ELF-1 (cell line): Measurements from ENCODE around the gene PSG11.
"Not testable (repeated sequence)": the region's sequence is repeated elsewhere in the genome, so short reads cannot be mapped to it uniquely, and the experiment has no call there.

ENCODE experiments used
- DNase-seq: peaks from one replicate; pipeline ENCODE4 v3.0.0-alpha.2; 2016; ENCODE audit warnings: low read depth, low spot score

The PSG11 gene

DNA sequence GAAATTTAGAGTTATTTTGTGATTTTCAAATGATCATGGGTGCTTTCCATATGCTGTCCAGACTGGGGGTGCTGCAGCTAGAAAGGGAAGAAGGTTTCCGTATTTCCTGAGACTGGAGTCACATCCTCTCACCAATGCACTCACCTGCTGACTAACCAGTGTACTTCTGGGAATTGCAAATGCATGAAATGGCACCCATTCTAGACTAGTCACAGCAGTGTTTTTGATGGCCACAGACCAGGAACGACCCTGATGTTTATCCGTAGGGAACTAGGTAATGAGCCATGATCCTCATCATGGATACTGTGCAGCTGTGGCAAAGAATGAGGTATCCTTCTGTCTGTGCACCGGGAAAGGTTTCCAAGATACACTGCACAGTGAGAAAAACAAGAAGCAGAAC lies 37.1 kb downstream of the PSG11 start:
- DNase-seq, result not testable (repeated sequence)

- DNase-seq, result not testable (repeated sequence)
Observed at GRCh38 chr19:42988206-42988605, 38.1 kb downstream of the PSG11 start.

DNA sequence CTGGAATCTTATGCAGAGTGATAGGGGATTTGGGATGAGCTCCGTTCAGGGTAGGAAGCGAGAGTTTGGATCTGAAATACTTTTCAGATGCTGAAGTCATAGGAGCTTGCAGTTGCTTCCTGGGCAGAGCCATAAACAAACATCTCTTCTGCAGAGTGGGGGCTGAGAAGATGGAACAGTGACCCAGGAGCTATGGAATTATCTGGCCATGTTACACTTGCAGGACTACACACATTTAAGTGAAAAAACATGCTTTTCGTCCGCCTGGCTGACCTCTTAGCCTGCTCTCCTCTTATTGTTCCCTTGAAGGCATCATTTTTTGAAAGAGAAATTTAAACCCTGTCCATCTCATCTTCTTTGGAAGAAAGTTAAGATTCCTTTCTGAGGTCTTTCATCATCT lies 40.7 kb downstream of the PSG11 start:
- no peak for DNase-seq

DNA sequence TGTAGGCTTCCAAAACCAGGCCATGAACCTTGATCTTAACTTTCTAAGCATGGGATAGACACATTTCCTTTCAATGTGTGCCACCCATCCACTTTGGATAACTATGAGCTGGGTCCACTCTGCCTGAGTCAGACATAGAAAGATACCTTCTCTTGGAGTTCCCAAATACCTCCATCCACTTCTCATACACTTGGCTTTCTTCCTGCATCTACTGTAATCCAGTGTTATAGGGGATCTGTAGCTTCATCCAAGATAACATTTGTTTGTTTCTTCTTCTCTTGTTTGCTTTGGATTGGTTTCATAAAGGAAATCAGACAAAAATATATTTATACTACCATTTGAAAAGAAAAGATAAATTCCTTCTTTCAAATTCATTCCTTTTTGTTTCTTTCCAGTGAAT lies 44.2 kb downstream of the PSG11 start:
- DNase-seq, result not testable (repeated sequence)

DNA sequence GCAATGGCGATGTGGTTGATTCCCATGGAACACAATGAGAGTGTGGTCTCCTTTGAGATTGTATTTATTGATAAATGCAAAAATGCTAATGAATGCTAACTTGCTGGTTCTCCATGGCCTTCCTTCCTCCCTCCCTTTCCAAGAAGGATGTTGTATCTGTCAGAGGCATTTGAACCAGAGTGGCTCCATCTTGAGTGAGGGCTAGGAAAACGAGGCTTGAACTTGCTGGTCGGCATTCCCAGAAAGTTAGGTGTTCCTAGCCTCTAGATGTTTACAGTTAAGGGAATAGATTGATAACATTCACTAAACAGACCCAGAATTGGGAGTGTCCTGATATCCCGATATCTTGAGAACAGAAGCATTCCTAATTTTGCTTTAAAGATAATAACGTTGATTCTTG lies 54.8 kb downstream of the PSG11 start:
- not testable (repeated sequence) for DNase-seq

GRCh38 chr19:42965176-42965575 lies 61.1 kb downstream of the PSG11 start:
- no peak for DNase-seq

DNA sequence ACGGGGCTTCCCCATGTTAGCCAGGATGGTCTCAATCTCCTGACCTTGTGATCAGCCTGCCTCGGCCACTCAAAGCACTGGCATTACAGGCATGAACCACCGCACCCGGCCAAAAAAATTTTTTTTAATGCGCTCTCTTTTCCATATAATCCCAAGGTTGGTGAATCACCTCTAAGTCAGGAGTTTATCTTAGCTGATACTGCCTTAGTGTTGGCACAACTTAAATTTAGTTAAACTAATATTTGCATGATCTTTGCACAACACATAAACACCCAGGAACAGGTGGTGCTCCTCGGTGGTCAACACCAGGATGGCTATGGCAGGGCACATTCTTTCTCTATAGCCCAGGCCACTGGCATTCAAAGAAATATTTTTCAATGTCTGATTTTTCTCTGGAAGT lies 65.2 kb downstream of the PSG11 start:
- no peak for DNase-seq
